ENCODE data around the gene TRUB2. TPM values are rescaled to one million over a fixed set of nuclear protein-coding genes. Genes with fewer than 3 reads are reported as not detected.

TRUB2 gene
- total RNA-seq, 1 donor from 2014 or later: 29.0 TPM

- intact Hi-C loops (cut with micrococcal nuclease): loop anchor here (1.0 to 5.0 kb wide), 8 partner anchors 19 to 687 kb away; partner anchors contain the start of genes COQ4, PTGES2, SH3GLB2 and TRUB2
These were observed 19.2 kb upstream of the TRUB2 start for GRCh38 chr9:128341435-128341849.

DNA sequence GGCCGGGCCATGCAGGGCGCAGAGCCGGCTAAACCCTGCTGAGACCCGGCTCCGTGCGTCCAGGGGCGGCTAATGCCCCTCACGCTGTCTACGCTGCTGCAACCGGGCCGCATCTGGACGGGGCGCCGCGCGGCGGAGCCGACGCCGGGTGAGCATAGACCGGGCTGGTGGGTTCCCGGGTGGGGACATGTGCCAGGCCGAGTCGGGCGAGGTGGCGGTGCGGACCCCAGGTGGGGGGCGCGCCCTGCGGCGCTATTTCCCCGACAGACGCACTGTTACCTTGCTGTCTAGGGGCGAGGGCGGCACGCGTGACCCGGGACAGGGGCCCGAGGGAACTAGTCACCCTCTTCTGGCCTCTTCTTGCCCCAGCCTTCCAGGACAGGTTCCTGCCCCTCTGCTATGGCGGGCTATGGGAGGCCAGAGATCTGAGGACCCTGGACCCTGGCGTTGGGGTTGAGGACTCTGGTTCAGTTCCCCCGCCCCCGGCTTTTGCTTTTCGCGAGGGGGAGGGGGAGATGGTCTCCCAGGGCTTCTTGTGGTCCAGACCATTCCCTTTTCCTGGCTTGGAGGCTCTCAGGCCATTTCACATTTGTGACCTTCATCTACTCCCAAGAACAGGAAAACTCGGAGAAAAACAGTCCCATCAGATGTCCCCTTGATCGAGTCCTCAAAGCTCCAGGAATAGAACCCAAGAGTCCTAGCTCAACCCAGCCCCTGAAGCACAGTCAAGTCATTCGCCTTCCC, 18.6 kb upstream of the TRUB2 start:
- intact Hi-C loops (cut with micrococcal nuclease): loop anchor here (1.0 to 5.0 kb wide), 12 partner anchors 19 to 688 kb away; partner anchors contain the start of genes CIZ1, COQ4, GOLGA2 and ODF2

GRCh38 chr9:128339761-128340690, 17.8 kb upstream of the TRUB2 start, which contains the start of gene SLC27A4:
Gene SLC27A4 (plus strand): TSS chr9:128340527. CDS start chr9:128343133, 2,606 bp downstream.
- intact Hi-C loops (cut with micrococcal nuclease): loop anchor here (1.0 to 5.0 kb wide), 7 partner anchors 64 to 1902 kb away; partner anchors contain the start of genes CIZ1, GOLGA2, ODF2 and PTGES2

DNA sequence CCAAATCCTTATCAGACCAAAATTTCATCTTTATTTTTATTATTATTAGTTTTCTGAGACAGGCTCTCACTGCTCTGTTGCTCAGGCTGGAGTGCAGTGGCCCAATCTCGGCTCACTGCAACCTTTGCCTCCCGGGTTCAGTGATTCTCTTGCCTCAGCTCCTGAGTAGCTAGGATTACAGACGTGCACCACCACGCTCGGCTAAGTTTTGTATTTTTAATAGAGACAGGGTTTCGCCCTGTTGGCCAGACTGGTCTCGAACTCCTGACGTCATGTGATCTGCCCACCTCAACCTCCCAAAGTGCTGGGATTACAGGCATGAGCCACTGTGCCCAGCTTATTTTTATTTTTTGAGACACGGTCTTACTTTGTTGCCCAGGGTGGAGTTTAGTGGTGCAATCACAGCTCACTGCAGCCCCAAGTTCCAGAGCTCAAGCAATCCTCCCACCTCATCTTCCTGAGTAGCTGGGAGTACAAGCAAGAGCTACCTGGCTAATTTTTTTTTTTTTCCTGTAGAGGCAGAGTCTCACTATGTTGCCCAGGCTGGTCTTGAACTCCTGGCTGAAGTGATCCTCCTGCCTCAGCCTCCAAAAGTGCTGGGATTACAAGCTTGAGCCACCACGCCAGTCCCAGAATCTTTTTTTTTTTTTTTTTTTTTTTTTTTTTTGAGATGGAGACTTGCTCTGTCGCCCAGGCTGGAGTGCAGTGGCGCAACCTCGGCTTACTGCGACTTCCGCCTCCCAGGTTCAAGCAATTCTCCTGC, 16.8 kb upstream of the TRUB2 start:
- intact Hi-C loops (cut with micrococcal nuclease): loop anchor here (5.0 kb wide), 1 partner anchor 1903 kb away; no protein-coding TSS in a partner anchor

GRCh38 chr9:128337936-128338335, 15.7 kb upstream of the TRUB2 start:
- intact Hi-C loops (cut with micrococcal nuclease): loop anchor here (5.0 kb wide), 1 partner anchor 1904 kb away; no protein-coding TSS in a partner anchor

DNA sequence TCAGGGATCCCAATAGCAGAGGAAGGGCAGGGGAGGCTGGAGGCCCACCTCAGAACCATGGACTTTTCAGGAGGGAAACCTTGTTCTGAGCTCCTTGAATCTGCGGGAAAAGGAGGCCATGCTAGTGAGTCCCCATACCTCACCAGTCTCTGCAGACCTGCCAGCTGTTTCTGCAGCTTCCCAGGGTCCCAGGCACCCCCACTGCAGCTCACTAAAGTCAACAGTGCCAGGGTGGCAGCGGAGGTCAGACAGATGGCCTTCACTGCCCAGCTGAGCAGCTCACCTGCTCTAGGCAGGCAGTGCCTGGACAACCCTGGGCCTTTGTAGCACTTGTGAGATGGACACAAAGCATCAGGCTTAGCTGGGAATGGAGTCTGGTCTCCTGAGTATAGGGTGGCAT, 13.7 kb upstream of the TRUB2 start:
- intact Hi-C loops (cut with micrococcal nuclease): loop anchor here (5.0 kb wide), 1 partner anchor 1906 kb away; no protein-coding TSS in a partner anchor

GRCh38 chr9:128335161-128335560, 12.9 kb upstream of the TRUB2 start:
- intact Hi-C loops (cut with micrococcal nuclease): loop anchor here (5.0 kb wide), 1 partner anchor 1907 kb away; no protein-coding TSS in a partner anchor

DNA sequence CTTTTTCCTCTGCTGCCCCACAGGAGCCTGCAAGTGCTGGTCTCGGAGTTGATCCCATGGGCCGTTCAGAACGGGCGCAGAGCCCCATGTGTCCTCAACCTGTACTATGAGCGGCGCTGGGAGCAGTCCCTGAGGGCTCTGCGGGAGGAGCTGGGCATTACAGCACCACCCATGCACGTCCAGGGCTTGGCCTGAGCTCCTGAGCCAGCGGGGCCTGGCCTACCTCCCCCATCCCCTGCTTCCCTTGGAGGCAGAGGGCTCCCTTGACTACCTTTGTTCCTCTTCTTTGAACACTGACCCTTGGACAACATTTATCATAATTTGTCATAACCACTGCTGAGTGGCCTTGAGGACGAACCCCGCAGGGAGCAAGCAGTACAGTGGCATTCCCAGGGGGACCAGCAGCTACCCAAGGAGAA, 11.2 kb upstream of the TRUB2 start:
- intact Hi-C loops (cut with micrococcal nuclease): no loop called here

DNA sequence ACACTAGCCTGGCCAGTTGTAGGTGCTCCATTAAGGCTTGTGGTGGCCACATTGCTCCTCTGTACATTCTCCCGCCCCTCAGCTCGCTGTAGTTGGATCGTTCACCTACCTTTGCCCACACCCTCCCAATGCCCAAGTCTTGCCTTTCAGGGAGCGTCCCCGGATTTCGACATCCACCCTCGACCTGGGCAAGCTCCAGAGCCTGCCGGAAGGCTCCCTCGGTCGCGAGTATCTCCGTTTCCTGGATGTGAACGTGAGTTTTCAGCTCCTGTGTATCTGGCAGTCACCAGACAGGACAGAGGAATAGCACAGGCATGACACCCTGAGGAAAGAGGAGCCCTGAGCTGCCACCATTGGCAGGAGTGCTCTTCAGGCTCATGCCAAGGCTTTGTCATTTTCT, 3.4 kb upstream of the TRUB2 start:
- intact Hi-C loops (cut with micrococcal nuclease): no loop called here

DNA sequence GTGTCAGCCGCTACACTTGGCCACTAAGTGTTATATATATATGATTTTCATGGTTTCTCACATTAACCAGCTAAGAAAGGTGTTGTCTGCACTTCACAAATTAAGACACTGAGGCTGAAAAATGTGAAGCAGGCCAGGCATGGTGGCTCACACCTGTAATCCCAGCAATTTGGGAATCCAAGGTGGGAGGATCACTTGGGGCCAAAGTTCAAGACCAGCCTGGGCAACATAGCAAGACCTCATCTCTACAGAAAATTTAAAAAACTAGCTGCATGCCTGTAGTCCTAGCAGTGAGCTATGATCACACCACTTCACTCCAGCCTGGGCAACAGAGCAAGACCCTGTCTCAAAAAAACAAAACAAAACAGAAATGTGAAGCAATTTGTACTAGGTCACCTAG, 2.2 kb upstream of the TRUB2 start:
- intact Hi-C loops (cut with micrococcal nuclease): loop anchor here (5.0 kb wide), 1 partner anchor 503 kb away; the partner anchor contains the start of gene SPOUT1

GRCh38 chr9:128323791-128324190, 1.5 kb upstream of the TRUB2 start:
- intact Hi-C loops (cut with micrococcal nuclease): loop anchor here (2.0 to 5.0 kb wide), 8 partner anchors 39 to 711 kb away; partner anchors contain the start of genes CIZ1, KYAT1, PTGES2 and SPOUT1

DNA sequence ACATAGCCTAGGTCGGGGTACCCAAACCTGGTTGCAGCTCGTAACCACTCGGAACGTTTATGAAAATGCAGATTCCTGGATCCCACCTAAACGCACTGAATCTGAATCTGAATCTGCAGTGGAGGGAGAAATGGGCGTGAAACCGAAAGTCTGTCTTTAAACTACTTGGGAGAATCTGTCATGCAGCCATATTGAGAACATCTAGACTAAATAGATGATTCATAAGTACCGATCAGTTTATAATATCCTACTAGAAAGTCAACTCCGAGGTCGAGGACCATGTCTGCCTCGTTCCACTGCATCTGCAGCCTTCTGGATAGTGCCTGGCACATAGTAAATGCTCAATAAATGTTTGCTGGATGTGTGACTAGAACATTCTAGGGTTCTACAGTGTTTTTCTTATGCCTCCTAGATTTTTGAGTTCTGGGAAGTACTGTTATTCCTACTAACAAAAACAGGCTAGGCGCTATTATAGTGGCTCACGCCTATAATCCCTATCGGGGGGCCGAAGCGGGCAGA, 1.0 kb upstream of the TRUB2 start:
- intact Hi-C loops (cut with micrococcal nuclease): loop anchor here (2.0 to 5.0 kb wide), 8 partner anchors 40 to 710 kb away; partner anchors contain the start of genes CIZ1, KYAT1, PTGES2 and SPOUT1

GRCh38 chr9:128321879-128322403, 306 bp downstream of the TRUB2 start:
- intact Hi-C loops (cut with micrococcal nuclease): loop anchor here (1.0 to 5.0 kb wide), 17 partner anchors 19 to 709 kb away; partner anchors contain the start of genes BBLN, CIZ1, DYNC2I2 and GOLGA2

- intact Hi-C loops (cut with micrococcal nuclease): loop anchor here (5.0 kb wide), 1 partner anchor 506 kb away; the partner anchor contains the start of gene SPOUT1
These were observed 904 bp downstream of the TRUB2 start for GRCh38 chr9:128321343-128321742.

GRCh38 chr9:128317629-128318028, 4.6 kb downstream of the TRUB2 start:
- intact Hi-C loops (cut with micrococcal nuclease): no loop called here

- intact Hi-C loops (cut with micrococcal nuclease): no loop called here
These were observed 5.8 kb downstream of the TRUB2 start for GRCh38 chr9:128316421-128316820.

DNA sequence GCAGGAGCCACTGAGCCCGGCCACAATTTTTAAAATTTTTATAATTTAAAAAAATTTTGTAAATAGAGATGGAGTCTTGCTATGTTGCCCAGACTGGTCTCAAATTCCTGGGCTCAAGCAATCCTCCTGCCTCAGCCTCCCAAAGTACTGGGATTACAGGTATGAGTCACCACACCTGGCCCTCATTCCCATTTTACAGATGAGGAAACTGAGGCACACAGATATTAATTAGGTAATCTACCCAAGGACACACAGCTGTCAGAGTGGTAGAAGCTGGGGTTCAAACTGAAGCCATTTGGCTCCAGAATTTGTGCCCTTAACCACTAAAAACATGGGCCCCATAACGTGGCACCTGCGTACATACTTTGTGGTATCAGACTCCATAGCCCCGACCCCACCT, 7.5 kb downstream of the TRUB2 start:
- intact Hi-C loops (cut with micrococcal nuclease): no loop called here

GRCh38 chr9:128310461-128310860, 11.8 kb downstream of the TRUB2 start:
- intact Hi-C loops (cut with micrococcal nuclease): no loop called here

- intact Hi-C loops (cut with micrococcal nuclease): no loop called here
These were observed 12.7 kb downstream of the TRUB2 start for GRCh38 chr9:128309551-128309950.

DNA sequence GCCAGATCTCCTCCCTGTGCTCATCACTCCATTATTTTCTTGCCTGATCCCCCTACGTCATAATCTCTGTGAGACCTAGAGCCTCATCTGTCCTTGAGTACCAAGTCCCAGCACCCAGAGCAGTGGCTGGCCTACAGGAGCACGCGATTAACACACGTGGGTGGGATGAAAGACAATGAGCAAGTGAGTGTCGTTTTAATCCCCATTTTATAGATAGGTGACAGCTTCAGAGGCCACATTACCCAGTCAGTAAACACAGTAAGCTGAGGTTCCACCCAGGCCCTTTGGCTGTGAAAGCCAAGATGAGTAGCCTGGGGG, 17.3 kb downstream of the TRUB2 start:
- intact Hi-C loops (cut with micrococcal nuclease): no loop called here

All from T-helper 1 cell treated with Interleukin-12 subunit alpha and Interleukin-12 subunit beta and Interleukin-4 antibody, amounts not matched to agents 30 ng/mL and 1 ng/mL, for 36 hours (primary cell).